Endometrial microvascular endothelial cells (primary cell): ENCODE data around the gene TWIST2. TPM values are rescaled to one million over a fixed set of nuclear protein-coding genes. Genes with fewer than 3 reads are reported as not detected.

Source experiments
- in situ Hi-C: cut with HindIII; loops from 2 replicates; pipeline ENCODE4 v1.10.0; 2017; ENCODE audit warnings: low sequenced_read_pairs, low pct_unique_long_range_greater_than_20kb; ENCODE audit errors: inconsistent ontology term
- total RNA-seq: library from RNA; depleted of rRNA; stranded (reverse); fragments of >200 nt; gene quantifications from one replicate; pipeline ENCODE4 v1.2.3, GENCODE V29; 2015; ENCODE audit errors: inconsistent ontology term

The TWIST2 gene
- total RNA-seq, 1 donor from 2014 or later: 1.1 TPM

DNA sequence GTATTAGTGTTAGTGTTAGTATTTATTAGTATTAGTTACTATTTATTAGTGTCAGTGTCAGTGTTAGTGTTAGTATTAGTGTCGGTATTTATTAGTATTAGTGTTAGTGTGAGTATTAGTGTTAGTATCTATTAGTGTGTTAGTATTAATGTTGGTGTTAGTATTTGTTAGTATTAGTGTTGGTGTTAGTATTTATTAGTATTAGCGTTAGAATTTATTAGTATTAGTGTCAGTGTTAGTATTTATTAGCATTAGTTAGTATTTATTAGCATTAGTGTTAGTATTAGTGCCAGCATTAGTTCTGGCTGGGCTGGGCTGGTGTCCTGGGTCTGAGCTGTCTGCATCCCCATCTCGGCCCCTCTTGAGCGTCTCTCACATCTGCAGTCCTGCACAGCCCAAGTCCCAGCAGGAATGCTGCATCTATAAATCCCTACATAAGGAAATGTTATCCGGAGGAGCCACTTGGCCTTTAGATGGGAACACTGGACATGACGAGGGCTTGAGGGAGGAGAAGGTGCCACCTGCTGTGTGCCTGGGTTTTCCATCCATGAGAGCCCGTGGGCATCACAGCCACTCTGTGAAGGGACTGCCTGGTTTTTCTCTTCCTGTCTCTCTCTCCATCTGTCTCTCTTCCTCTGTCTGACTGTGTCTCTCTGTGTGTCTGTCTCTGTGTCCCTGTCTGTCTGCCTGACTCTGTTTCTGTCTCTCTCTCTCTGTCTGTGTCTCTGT, 33.6 kb downstream of the TWIST2 start:
- in situ Hi-C loops: no loop called here

DNA sequence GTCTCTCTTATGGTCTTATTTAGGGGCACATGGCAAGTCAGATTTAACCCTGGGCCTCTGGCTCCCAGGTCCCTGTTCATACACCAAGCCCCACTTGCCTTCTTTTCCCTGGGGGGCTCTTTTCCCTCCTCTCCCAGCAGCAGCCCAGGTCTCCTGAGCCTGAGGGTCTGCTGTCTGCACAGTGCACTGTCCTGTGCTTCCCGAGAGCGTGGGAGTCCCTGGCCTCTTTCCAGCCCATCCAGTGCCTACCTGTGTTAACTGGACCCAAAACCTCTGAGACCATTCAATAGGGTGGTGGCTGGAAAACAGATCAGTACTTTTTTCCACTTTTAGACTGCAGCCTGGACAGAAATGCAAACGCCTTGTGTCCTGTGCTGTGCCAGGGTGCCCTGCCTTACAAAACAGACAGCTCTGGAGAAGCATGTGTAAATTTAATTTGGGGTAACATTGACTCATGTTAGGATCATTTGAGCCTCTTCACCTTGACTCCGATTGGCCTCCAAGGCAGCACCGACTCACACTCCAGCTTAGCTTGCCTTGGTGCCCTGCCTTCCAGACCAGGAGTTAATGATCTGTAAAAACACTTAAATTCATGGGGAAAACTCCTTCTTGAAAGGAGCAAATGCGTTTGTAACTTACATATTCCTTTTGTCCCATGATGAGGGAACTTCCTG, 34.3 kb downstream of the TWIST2 start:
- in situ Hi-C loops: no loop called here

DNA sequence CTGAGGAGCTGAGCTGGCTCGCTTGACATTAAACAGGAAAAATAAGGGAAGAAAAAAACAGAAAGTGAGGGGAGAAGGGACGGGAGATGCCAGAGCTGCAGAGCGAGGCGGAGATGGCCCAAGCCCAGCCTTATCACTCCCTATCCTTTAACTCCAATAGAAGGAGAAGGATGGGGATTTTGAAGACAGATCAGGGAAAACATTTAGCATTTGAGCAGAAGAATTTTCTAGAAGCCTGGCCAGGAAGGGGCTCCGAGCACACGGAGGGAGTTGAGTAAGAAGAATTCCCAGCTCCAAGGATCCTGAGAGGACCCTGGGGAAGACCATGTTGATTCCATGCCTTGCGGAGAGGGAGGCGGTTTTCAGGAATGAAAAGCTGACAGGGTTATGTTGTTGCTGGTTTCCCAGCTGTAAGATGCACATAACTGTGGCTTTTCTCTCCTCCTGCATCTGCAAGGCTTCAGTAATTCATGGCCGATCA, 35.6 kb downstream of the TWIST2 start:
- in situ Hi-C loops: no loop called here

DNA sequence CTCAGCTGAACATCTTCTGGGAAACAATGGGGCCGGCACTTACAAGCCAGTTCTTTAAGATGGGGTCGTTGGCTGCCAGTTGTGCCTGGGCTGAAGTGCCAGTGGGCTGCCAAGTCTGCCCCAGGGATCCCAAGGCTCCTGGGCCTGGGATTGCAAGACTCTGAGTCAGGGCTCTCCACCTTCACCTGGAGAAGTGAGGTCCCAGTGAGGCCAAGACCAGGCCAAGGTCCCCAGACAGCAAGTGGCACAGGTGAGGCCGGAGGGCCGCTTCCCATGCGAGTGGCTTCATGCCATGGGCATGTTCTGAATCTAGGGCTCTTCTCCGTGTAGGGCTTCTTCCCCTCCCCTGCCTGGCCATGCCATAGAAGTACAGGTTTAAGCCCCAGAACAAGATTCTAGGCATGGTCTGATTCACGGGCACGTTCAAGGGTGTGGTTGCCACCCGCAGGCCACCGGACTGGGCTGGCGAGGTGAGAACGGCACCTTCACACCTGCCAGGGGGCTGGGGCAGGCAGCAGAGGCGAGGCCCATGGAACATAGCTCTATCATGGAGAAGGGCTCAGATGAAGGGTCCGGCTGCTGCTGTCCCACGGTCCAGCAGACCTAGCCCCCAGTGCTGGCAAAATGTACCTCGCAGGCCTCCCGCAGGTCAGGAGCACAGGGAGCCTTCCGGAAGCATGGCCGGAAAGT, 36.4 kb downstream of the TWIST2 start:
- in situ Hi-C loops: no loop called here

DNA sequence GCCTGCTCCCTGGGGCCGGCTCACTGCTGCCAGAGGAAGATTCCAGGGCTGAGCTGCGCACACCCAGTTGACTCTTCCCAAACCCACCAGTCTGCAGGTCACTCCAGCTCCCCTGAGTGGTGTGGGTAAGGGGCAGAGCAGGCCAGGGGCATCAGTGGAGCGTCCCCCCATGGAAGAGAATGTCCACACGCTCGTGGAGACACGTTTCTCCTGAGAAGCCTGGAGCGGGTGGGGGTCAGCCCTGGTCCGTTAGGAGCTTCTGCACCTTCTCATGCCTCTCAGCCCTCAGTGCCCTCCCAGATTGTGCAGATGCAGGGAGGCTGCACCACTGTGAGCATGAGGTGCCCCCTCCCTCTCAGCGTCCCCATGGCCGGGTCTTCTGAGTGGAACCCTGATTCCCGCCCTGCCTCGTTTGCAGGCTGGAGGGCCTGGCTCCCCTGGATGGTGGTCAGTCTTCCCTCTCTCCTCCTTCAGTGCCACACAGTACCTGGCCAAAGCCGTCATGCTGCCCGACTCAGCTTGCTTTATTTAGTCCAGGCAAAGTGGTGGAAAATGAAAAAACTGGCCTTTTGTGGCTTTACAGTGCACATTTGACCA, 37.0 kb downstream of the TWIST2 start:
- in situ Hi-C loops: no loop called here

DNA sequence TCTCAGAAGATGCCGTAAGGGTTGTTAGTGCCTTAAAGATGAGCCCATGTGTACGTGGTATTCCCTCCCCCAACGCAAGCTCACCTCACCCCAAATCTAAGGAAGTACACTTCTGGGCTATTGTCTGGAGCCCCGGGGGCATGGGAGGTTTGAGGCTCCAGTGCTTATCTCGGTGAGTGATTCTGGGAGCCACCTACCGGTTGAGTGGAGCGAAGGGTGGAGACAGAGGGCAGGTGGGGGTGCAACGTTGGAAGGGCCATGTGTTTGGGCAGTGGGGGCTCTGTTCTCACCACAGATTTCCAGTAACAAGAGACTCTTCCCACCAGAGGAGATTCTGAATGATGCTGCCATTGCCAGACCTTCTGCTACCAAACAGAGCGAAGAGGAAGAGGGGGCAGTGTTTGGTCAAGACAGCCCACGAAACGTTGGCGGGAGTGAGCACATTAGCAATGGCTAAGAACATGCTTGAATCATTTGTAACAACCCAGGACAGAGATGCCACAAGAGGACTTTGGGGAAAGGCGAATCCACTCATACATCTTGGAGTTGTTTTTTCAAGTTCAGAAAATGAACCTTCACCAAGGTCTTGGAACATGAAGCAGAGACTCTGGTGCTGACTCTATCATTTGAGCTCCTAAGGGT, 38.7 kb downstream of the TWIST2 start:
- in situ Hi-C loops: no loop called here

DNA sequence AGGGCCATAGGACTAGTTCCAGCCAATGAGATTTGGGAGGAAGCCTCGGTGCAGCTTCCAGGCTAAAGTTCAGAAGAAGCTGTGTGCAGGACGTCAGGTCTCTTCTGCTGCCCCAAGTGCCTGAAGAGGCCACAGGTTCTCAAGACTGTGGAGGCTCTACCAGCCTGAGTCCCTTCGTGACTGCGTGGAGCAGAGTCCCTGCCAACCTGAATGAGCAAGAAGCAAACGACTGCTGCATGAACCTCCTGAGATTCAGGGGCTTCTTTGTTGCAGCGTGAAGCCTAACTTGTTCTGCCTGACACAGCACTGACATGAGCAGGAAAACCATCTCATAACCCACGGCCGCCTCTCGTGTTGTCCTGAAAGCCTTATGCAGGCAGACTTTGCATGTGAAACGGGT, 39.7 kb downstream of the TWIST2 start:
- in situ Hi-C loops: no loop called here

DNA sequence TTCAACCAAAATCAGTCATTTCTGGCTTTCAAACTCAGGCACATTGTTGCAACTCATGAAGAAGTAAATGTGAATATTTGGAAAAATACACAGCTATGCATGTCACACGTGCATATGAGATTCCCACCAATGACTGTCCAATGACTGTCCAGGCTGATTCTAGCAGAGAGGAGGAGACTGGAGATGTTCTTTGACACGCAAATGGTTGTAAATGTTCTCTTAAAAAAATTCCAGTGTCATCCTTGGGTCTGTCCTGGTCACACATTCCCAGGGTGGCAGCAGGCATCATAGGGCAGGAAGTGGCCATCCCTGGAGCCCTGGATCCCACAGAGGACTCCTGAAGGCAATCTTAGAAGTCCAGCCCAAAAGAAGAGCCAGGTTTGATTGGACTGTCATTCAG, 40.9 kb downstream of the TWIST2 start:
- in situ Hi-C loops: no loop called here

DNA sequence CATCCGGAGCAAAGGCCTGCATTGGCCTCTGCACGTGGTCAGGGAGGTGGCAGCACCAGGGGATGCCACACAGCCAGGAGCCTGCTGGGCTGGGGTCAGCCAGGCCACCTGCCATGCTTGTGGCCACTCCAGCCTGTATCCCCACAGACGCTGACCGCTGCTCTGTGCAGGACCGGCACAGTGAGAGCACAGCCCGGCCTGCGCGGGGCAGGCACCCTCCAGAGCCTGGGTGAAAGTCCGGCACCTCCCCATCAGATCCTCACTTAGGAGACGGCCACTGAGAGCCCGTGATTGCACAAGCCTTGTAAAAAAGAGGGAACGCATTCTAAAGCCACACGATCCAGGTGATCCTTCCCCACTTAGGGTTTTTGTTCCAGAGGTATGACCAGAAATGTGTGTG, 42.2 kb downstream of the TWIST2 start:
- in situ Hi-C loops: no loop called here

DNA sequence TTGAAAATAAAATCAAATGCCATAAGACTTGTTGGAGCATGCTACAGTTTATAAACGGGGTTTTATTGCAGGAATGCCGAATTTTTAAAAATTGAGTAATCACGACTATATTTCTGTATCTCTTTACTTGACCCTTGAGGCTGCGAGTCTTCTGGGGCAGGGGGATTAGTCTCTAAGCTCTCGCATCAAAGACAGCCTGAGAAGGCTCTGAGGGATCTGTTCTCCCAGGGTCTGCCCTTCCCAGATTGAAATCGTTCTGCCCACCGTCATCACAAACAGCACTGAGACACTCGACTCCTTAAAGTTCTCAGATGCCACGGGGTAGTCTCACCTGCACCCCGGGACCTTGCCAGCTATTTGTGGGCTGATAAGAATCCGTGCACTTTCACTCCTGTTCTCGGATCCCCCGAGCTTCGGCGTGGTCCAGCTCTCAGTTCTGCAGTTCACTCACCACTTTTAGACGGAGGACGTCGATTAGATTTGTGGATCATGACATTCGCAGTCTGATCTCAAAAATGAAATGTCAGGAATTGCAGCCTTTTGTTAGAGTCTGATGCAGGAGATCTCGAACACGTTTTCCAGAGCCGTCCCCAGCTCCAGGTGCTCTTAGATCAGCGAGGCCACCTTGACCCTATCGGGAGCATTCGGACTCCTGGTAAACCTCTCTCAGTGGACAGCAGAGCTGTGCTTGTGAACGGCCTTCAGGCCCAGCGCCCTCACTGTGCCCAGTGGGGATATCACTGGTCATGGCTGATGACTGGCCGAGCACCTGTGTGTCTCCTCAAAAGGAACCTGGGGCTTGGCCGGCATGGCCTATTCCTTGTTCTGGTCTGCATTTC, 43.0 kb downstream of the TWIST2 start:
- in situ Hi-C loops: no loop called here

DNA sequence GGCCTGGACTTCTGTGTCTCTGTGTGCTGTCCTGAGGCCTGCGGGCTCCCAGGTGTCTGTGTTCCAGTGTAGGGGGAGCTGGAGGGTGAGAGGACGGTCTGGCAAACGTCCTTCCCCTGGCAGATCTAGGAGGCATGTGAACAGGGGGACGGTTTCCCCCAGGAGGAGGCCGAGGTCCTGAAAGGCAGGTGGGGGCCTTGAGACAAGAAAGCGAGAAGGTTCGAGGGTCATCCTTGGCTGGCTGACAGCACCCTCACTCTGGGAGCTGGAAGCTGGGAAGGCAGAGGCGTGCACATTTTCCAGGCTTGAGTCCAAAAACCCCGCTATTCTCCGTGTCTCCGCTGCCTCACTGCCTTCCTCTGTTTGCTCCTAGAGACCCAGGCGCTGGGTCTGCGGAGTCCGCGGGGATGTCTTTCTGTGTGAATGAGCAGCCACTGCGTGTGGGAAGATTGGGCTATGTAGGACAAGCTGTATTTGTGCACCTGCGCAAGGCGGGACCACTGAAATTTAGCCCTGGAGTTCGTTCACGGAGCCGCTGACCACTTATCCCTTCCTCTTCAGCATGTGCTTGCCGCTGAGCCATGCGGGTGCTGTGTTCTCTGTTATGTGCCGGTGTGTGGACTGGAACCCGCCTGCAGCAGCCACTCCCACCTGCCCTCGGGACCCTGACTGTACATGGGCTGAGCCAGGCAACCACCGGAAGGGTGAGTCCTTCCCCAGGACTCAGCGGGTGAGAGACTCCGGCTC, 43.7 kb downstream of the TWIST2 start:
- in situ Hi-C loops: no loop called here

DNA sequence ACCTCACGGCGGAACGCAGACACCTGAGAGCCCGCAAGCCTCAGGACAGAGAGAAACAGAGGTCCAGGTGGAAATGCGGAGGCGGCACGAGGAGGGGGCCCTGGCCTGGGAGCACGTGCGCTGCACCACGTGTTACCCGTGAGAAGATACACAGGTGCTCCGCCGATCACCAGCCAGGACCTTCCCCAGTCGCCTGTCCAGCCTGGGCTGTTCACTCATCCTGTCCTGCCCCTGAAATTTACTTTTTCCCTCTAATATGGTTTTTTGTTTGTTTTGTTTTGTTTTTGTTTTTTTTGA, 44.3 kb downstream of the TWIST2 start:
- in situ Hi-C loops: no loop called here

DNA sequence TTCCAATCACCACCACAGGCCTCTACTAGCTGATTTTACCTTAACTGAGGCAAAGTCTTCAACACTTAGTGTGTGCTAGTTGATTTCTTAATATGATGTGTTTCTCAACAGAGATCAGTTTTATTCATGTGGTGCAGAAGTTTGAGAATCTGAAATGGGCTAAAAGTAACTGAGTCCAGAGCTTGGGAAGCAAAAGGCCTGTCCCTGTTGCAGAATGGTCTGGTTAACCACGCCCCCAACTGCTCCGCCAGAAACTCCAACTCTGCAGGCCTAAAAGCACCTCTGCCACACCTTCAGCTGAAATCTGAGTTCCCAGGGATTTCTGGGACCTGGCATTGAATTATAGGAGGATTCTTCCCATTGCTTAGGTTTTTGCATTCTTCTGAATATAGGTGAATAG, 44.9 kb downstream of the TWIST2 start:
- in situ Hi-C loops: no loop called here

DNA sequence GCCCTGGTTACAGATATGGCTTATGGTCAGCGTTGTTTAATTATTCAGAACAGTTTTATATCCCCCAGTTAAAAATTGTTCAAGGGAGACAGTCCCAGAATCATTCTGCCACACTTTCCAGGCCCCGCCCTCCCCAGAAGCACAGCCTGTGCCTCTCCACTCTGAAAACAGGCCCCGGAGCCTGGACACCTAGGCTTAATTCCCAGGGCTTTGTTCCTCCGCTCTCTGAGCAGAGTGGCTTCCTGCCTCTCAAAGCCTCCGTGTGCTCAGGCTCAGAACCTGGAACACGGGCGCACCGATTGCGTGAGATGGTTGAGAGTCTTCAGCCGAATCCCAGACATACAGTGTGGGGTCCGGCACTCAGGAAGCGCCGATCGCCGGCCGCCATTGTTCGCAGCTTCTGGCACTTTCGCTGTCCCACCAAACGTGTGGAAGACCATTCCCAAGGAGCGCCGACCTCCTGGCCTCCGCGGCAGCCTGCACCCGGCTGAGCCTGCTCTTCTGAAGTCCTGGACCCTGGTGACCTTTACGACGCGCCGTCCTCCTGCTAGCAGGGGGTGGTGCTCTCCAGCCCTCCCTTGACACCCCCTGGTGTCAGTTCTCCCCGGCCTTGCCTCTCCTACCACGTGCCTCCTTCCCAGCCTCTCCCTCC, 45.6 kb downstream of the TWIST2 start:
- in situ Hi-C loops: no loop called here

DNA sequence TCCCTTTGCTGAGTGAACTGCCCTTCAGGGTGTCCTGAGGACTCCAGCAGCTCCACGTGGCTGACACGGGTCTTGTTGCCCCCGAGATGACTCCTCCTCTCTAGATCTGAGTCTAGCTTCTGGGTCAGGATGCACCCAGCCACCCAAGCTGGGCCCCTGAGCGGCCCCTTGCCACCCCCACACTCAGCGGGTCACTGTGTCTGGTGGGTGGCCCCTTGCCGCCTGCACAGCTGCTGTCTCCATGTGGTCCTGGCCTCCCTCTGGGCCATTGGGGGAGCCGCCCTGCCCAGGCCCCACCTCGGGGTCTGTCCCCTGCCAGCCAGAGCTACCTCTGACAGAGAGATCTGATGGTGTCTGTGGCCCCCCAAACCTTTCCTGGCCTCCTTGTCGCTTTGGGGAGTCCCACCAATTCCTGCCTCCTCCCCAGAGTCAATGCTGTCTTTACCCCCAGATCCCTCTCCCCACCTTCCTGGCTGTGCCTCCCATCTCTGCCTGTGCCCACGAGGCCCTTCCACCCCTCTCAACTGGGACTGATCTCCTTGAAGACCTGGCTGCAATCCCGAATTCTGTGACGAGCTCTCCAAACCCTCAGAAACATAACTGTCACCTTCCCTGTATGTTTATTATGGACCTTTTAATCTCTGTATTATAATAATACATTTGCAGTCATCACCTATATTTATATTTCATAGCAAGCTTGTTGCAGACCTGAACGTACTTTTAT, 46.5 kb downstream of the TWIST2 start:
- in situ Hi-C loops: no loop called here

DNA sequence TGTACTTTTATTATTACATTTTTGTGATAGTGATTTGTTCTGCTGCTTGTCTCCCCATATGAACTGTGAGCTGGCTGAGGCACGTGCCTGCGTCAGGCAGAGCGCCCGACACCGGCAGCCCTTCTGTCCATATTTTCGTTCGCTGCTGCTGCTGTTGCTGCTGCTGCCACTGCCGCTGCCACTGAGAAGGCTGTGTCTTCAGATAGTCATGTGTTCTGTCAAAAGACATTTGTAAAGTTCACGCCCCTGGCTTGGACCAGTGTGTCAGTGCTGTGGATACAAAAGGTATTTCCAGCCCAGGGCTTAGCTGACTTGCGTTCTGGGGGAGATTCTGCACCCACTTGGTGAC, 47.0 kb downstream of the TWIST2 start:
- in situ Hi-C loops: no loop called here

DNA sequence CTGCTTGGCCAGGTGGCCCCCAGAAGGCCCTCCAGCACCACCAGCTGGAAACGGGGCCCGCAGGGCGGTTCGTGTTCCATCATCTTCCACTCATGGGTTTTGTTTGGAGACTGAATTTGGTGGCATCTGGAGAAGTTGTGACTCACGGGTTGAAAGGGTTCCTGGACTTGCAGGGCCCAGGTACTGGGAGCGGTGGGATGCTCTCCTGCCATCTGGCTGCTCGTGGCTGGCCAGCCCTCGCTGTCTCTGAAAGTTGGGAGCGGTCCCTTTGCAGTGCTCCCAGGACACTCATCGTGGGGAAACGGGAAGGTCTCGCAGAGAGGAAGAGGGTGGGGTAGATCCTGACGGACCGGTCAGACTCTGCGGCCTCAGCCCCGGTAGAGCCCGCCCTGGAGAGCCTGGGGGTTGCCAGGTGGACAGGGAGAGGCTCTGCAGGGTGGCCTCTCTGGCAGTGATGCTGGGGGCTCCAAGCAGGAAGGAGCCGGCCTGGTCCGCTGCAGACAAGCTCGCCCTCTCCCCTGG, 47.5 kb downstream of the TWIST2 start:
- in situ Hi-C loops: no loop called here
